HG02981 (cell line): ENCODE results near the gene IL17A.

ENCODE experiments used
- ATAC-seq: cut with Tn5 transposase; IDR thresholded peaks from one replicate; pipeline ENCODE4 v1.9.1; 2021; ENCODE audit warnings: mild to moderate bottlenecking, moderate library complexity; ENCODE audit not compliant: unreplicated experiment

Gene IL17A

GRCh38 chr6:52186075-52186474 is at the start of gene IL17A:
Gene IL17A, plus strand, starts transcription at chr6:52186375. Its CDS starts 57 bp downstream, at chr6:52186432.
- no peak for ATAC-seq

GRCh38 chr6:52136934-52137467 is 49.2 kb upstream of the IL17A start:
- ATAC-seq: no peak

GRCh38 chr6:52138284-52138683 is 47.9 kb upstream of the IL17A start:
- no peak for ATAC-seq

- no peak for ATAC-seq
Observed at GRCh38 chr6:52139985-52140680, 46.0 kb upstream of the IL17A start.

GRCh38 chr6:52141596-52141995 is 44.6 kb upstream of the IL17A start:
- ATAC-seq: no peak

GRCh38 chr6:52142556-52142955 is 43.6 kb upstream of the IL17A start:
- no peak for ATAC-seq

GRCh38 chr6:52143551-52143950 is 42.6 kb upstream of the IL17A start:
- no peak for ATAC-seq

GRCh38 chr6:52144196-52145076 is 41.7 kb upstream of the IL17A start:
- no peak for ATAC-seq

- no peak for ATAC-seq
Observed at GRCh38 chr6:52146851-52147445, 39.2 kb upstream of the IL17A start.

GRCh38 chr6:52149076-52149475 is 37.1 kb upstream of the IL17A start:
- ATAC-seq: no peak

GRCh38 chr6:52149949-52150348 is 36.2 kb upstream of the IL17A start:
- ATAC-seq: no peak

GRCh38 chr6:52152070-52152423 is 34.1 kb upstream of the IL17A start:
- no peak for ATAC-seq

- ATAC-seq: no peak
Observed at GRCh38 chr6:52152711-52153160, 33.4 kb upstream of the IL17A start.

GRCh38 chr6:52154381-52154780 is 31.8 kb upstream of the IL17A start:
- no peak for ATAC-seq

- peak; percentile 84 for ATAC-seq
Observed at GRCh38 chr6:52155791-52156576, 30.2 kb upstream of the IL17A start.

- peak; percentile 68 for ATAC-seq
Observed at GRCh38 chr6:52157301-52157941, 28.8 kb upstream of the IL17A start.

- no peak for ATAC-seq
Observed at GRCh38 chr6:52160472-52161104, 25.6 kb upstream of the IL17A start.

- no peak for ATAC-seq
Observed at GRCh38 chr6:52161689-52162438, 24.3 kb upstream of the IL17A start.
